Thoracic aorta (tissue), 2 donors: ENCODE measurements around the gene RPS6KA1. TPM values are rescaled to one million over a fixed set of nuclear protein-coding genes. Genes with fewer than 3 reads are reported as not detected.

Experiments used
- ATAC-seq: fragments of 150-250 bp; one replicate; pipeline ENCODE4 v1.8.0; 2017; ENCODE audit warnings: low read depth; ENCODE audit not compliant: insufficient number of reproducible peaks, low FRiP score
- DNase-seq: peaks from one replicate; pipeline ENCODE4 v3.0.0-alpha.2; 2020; ENCODE audit warnings: low spot score
- H3K27ac ChIP-seq, 2 donors: fragments of 200-600 bp; sonication (generic); 1 replicate in 1 of 2; 2 replicates in 1 of 2; pipeline ENCODE4 v1.5.1; 2016; ENCODE audit warnings: mild to moderate bottlenecking in 2 of 2, moderate library complexity in 2 of 2
- H3K27me3 ChIP-seq: fragments of 200-600 bp; sonication (generic); replicated peaks from 2 replicates; pipeline ENCODE4 v1.6.0; 2016; ENCODE audit warnings: mild to moderate bottlenecking; ENCODE audit not compliant: insufficient read depth
- H3K36me3 ChIP-seq: fragments of 200-600 bp; sonication (generic); one replicate; pipeline ENCODE4 v1.5.1; 2016
- H3K4me1 ChIP-seq, 2 donors: fragments of 200-600 bp; sonication (generic); 1 replicate in 1 of 2; 2 replicates in 1 of 2; pipeline versions ENCODE4 v1.5.1 to v1.6.0; 2016; ENCODE audit warnings: low read depth in 2 of 2, mild to moderate bottlenecking in 1 of 2; ENCODE audit not compliant: control insufficient read depth in 1 of 2
- H3K4me3 ChIP-seq: fragments of 200-600 bp; sonication (generic); 2 replicates; pipeline ENCODE4 v1.5.1; 2016; ENCODE audit warnings: mild to moderate bottlenecking
- H3K9me3 ChIP-seq: fragments of 200-600 bp; sonication (generic); 2 replicates; pipeline ENCODE4 v1.5.1; 2016
- CTCF ChIP-seq: fragments of 200-600 bp; sonication (generic); IDR thresholded peaks from one replicate; pipeline ENCODE4 v1.5.1; 2019; ENCODE audit warnings: antibody characterized with exemption
- total RNA-seq, 2 donors: library from RNA; depleted of rRNA; stranded (reverse); fragments of >200 nt; gene quantifications; one replicate each; pipeline versions ENCODE4 v1.1.0 to v1.2.3, GENCODE V29; 2016

The RPS6KA1 gene
- total RNA-seq, 2 donors from 2014 or later = 13.8 to 18.6 TPM

- DNase-seq = no peak
- H3K27ac ChIP-seq = no peak overlapping the region
- TF ChIP-seq CTCF = no peak
- H3K9me3 ChIP-seq = no peaks in the 10 kb centered on the region
- H3K4me3 ChIP-seq = no peak overlapping the region
- H3K27me3 ChIP-seq = no peaks in the 10 kb centered on the region
- peaks cover 8 to 14% of the 10 kb centered on the region in 2 donors for H3K4me1 ChIP-seq
- ATAC-seq = no peak
- H3K36me3 ChIP-seq = no peaks in the 10 kb centered on the region
Observed at GRCh38 chr1:26616881-26617280, 87.3 kb downstream of the RPS6KA1 start.

- DNase-seq = no peak
- peak overlapping the region; percentile 10 to 48 for H3K27ac ChIP-seq
Observed at GRCh38 chr1:26618561-26618960, 89.0 kb downstream of the RPS6KA1 start.

More at GRCh38 chr1:26618561-26618960, 89.0 kb downstream of the RPS6KA1 start:
- Histone ChIP-seq H3K4me1 (peaks cover 8 to 14% of the 10 kb centered on the region in 2 donors), H3K9me3 (no peaks in the 10 kb centered on the region), H3K36me3 (no peaks in the 10 kb centered on the region), H3K4me3 (no peak overlapping the region), H3K27me3 (no peaks in the 10 kb centered on the region)
- no peak for TF ChIP-seq CTCF
- ATAC-seq = no peak

Other genes starting within 250 kb of the RPS6KA1 start
- 100 to 1,000 TPM in 1 of 2 donors, 10 to 100 TPM in 1; 79.2 to 137 TPM for gene SH3BGRL3, start 249.7 kb upstream of the RPS6KA1 start, total RNA-seq
- gene UBXN11, start 223.1 kb upstream of the RPS6KA1 start, total RNA-seq = 10 to 100 TPM in 1 of 2 donors, 1 to 10 TPM in 1; 9.6 to 23.2 TPM
- gene CD52, start 211.8 kb upstream of the RPS6KA1 start, total RNA-seq = 1 to 10 TPM in 1 of 2 donors, not detected in 1; 2.7 TPM
- not detected for gene CRYBG2, start 175.6 kb upstream of the RPS6KA1 start, total RNA-seq
- not detected for gene ZNF683, start 157.0 kb upstream of the RPS6KA1 start, total RNA-seq
- not detected for gene LIN28A, start 118.9 kb upstream of the RPS6KA1 start, total RNA-seq
- 10 to 100 TPM; 38.6 to 59.4 TPM for gene DHDDS, start 97.4 kb upstream of the RPS6KA1 start, total RNA-seq
- gene HMGN2, start 57.3 kb upstream of the RPS6KA1 start, total RNA-seq = 100 to 1,000 TPM; 145 to 187 TPM
- 10 to 100 TPM; 53.6 to 69.2 TPM for gene ARID1A, start 166.3 kb downstream of the RPS6KA1 start, total RNA-seq